LNCAP (cell line): Measurements from ENCODE around the gene TMEM179.

Experiments used
- CTCF ChIP-seq: fragments of 450-650 bp; IDR thresholded peaks from 2 replicates; pipeline ENCODE4 v1.5.1; 2017; ENCODE audit warnings: mild to moderate bottlenecking

The TMEM179 gene

GRCh38 chr14:104580961-104581360 is 23.6 kb downstream of the TMEM179 start:
- TF ChIP-seq CTCF = no peak

GRCh38 chr14:104579507-104579906 is 25.1 kb downstream of the TMEM179 start, which contains the start of gene C14orf180:
TSS of gene C14orf180 (plus strand) at chr14:104579764. CDS start at chr14:104586431, 6,667 bp downstream.
- TF ChIP-seq CTCF = no peak

- TF ChIP-seq CTCF = no peak
Measured at GRCh38 chr14:104578321-104578720, 26.3 kb downstream of the TMEM179 start.

- no peak for TF ChIP-seq CTCF
Measured at GRCh38 chr14:104577847-104578301, 26.7 kb downstream of the TMEM179 start.

- no peak for TF ChIP-seq CTCF
Measured at GRCh38 chr14:104577426-104577825, 27.1 kb downstream of the TMEM179 start.

- no peak for TF ChIP-seq CTCF
Measured at GRCh38 chr14:104576970-104577332, 27.6 kb downstream of the TMEM179 start.

GRCh38 chr14:104576232-104576969 is 28.2 kb downstream of the TMEM179 start:
- TF ChIP-seq CTCF = no peak
